ENCODE measurements around the gene TXNRD2.

TXNRD2 gene

DNA sequence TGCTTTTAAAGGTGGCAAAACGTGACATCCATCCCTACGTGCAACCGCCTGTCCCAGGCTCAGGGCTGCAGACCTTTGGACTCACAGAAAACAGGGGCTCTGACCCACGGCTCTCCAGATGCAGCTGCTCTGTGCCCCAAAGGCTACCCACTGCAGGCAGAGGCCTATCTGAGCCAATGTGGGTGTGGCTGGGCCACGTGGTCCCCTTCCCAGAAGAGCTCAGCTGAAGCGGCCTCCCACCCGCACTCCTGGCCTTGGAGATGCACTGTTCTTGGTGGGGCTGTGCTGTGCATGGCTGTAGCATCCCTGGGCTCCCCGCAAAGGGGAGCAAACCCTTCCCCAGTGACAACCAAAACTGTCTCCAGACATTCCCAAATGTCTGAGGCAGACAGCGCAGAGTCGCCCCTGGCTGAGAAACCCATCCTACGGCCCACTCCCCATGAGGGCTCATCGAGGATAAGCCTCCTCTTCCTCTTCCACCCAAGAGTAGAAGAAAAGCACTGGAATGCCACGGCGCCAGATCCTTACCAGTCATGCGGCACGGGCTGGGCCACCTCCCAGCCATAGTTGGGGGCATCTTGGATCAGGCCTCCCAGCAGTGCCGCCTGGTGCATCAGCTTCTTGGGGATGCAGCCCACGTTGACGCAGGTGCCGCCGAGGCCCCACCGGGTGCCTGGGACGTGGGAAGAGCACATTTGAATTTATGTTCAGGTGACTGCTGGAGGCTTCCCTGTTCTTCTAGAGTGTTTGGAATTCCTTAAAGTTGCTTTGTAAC lies 23.1 kb downstream of the TXNRD2 start:
- Histone ChIP-seq H3K27ac (no peak overlapping the region), H3K4me3 (no peak overlapping the region)
- TF ChIP-seq, protein P1, sequence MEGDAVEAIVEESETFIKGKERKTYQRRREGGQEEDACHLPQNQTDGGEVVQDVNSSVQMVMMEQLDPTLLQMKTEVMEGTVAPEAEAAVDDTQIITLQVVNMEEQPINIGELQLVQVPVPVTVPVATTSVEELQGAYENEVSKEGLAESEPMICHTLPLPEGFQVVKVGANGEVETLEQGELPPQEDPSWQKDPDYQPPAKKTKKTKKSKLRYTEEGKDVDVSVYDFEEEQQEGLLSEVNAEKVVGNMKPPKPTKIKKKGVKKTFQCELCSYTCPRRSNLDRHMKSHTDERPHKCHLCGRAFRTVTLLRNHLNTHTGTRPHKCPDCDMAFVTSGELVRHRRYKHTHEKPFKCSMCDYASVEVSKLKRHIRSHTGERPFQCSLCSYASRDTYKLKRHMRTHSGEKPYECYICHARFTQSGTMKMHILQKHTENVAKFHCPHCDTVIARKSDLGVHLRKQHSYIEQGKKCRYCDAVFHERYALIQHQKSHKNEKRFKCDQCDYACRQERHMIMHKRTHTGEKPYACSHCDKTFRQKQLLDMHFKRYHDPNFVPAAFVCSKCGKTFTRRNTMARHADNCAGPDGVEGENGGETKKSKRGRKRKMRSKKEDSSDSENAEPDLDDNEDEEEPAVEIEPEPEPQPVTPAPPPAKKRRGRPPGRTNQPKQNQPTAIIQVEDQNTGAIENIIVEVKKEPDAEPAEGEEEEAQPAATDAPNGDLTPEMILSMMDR (IDR thresholded peaks at IDR 0.05), result no peak
- no peak for DNase-seq (ENCODE audit: low spot score)

DNA sequence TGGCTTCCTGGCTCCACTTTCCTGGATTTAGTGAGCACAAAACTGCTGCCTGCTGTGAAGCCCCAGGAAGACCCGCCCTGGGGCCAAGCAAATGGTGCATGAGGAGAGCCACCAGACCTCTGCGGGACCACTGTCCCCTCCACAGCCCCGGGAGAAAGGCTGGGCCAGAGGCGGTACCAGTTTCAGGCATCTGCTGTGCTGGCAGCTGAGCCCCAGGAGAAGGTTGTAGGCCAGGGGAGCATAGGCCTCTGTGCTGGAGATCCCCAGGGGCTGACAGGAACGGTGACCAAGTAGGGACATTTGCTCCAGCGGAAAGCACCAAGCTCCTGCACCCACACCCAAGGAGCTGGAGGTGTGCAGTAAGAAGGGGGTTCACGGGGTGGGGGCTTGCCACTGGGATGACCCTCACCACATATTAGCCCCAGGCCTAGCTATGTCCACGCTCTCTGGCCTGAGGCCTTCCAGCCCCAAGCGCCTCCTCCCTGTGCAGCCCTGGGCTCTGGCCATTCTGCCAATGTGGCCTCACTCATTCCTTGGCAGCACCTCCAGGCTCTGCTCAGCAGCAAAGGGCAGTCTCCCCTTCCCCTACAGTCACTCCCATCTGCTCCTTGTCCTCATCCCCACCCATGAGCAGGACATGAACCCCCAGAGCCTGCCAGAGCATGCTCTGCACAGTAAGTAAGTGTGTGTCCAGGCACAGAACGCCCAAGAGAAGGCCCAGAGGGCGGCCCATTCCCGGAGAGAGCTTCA lies 24.1 kb downstream of the TXNRD2 start:
- H3K4me3 ChIP-seq, result no peak overlapping the region
- no peak overlapping the region for H3K27ac ChIP-seq
- TF ChIP-seq, protein P1 (IDR thresholded peaks at IDR 0.05), result no peak
- DNase-seq (ENCODE audit: low spot score), result no peak

DNA sequence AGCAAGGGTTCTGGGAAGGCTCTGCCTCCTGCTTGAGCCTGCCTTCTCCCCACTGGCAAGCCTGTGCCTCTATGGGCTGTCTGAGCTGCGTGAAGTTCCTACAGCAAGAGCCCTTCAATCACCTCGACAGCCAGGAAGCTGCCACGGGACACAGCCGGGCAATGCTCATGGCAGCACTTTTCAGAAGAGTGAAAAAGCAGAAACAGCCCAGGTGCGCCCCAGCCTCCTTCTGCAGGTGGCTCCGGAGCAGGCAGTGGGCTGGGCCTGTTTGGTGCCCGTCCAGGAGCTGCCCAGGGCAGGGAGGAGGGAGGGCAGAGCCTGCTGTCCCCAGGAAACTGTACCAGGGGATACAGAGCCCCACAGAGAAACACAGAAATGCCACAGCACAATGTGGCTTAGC lies 24.7 kb downstream of the TXNRD2 start:
- DNase-seq (ENCODE audit: low spot score), result no peak
- H3K27ac ChIP-seq, result no peak overlapping the region
- H3K4me3 ChIP-seq, result no peak overlapping the region
- TF ChIP-seq, protein P1 (IDR thresholded peaks at IDR 0.05), result no peak

DNA sequence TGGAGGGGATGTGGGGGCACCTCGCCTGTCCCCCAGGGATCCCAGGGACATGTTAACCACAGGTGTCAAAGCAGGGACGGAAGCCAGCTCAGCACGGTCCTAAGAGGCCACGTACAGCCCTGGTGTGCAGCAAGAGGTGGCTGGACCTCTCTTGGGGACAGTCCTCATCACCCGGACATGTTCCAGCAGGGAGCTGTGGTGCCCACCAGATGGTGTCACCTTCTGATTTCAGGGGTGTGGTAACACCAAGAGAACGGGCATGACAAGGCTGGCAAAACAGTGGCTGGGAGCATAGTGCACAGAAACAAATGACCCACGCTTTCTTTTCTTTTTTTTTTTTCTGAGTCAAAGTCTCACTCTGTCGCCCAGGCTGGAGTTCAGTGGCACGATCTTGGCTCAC lies 25.6 kb downstream of the TXNRD2 start:
- no peak for DNase-seq (ENCODE audit: low spot score)
- Histone ChIP-seq H3K27ac (no peak overlapping the region), H3K4me3 (no peak overlapping the region)
- TF ChIP-seq, protein P1 (IDR thresholded peaks at IDR 0.05), result no peak

DNA sequence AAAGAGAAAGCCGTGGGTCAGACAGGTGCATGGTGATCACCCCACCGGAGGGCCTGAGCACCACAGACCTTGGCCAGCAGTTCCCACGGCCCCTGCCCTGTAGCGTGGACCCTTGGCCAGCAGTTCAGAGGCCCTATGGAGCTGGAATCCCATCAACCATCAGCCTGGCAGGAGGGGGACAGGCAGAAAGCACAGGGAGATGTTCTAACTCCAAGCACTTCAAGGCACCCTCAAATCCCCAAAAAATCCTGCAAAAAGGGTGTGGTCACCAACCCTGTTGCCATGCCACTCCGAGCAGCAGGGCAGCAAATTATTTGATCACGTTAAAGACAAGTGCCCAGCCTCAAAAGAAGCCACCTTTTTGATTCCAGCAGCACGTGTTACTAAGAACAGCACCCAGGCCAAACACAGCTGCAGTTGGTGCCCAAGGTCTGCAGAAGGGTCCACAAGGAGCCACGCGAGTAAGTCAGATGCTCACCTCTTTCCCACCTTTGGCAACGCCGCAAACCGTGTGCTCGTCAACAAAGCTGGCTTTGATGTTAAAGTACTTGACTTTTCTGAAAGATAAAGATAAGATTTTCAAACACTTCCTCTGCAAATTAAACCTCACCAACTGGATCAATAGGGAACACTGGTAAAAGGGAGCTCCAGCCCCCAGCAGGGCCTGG lies 26.2 kb downstream of the TXNRD2 start:
- Histone ChIP-seq H3K4me3 (no peak overlapping the region), H3K27ac (no peak overlapping the region)
- DNase-seq (ENCODE audit: low spot score), result no peak
- TF ChIP-seq, protein P1 (IDR thresholded peaks at IDR 0.05), result no peak

DNA sequence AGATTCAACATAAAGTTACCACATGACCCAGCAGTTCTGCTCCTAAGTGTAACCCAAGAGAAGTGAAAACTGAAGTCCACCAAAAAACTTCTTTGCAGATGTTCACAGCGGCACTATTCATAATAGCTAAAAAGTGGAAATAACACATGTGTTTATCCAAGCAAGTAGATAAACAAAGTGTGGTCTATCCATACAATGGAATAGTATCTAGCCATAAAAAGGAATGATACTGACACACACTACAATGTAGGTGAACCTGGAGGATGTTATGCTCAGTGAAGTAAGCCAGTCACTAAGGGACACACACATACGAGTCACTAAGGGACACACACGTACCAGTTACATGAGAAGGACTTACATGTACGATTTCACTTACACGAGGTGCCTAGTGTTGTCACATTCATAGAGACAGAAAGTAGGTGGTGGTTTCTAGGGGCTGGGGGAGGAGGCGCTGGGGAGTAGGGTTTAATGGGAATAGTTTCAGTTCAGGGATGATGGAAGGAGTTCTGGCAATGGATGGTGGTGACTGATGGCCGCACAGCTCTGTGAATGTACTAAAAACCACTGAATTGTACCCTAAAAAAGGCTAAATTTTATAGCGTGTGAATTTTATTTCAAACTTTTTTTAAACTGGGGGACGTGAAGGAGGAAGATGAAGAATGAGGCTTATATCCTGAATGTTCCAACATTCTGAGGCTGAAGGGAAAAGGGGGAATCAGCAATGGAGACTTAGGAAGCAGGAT lies 27.2 kb downstream of the TXNRD2 start:
- Histone ChIP-seq H3K27ac (no peak overlapping the region), H3K4me3 (no peak overlapping the region)
- no peak for DNase-seq (ENCODE audit: low spot score)
- TF ChIP-seq, protein P1 (IDR thresholded peaks at IDR 0.05), result no peak

All from coronary artery (tissue), 2 donors.